Measurements from ENCODE around the gene DSG1. TPM values are rescaled to one million over a fixed set of nuclear protein-coding genes. Genes with fewer than 3 reads are reported as not detected.
"Not testable (repeated sequence)": the region's sequence is repeated elsewhere in the genome, so short reads cannot be mapped to it uniquely, and the experiment has no call there.

Gene DSG1
- total RNA-seq, 1 experiment from 2014 or later, result not detected

DNA sequence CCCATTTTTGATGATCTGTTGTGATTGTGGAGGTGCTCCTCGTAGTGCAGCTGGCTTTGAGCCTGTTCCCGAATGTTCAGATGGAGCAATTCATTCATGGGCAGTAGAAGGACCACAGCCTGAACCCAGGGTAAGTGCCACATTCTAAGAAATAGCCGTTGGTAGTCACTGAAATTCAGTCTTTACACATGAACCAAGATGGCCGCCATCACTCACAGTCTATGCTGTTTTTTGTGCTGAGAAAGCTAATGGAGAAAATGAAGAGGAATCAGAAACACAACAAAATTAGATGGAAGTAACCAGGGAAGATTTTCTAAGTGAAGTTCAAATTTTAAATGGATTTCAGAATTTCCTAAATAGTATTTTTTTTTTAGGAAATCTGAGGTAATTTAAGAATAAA is 25.5 kb downstream of the DSG1 start:
- DNase-seq (ENCODE audit: low read depth), result no peak

DNA sequence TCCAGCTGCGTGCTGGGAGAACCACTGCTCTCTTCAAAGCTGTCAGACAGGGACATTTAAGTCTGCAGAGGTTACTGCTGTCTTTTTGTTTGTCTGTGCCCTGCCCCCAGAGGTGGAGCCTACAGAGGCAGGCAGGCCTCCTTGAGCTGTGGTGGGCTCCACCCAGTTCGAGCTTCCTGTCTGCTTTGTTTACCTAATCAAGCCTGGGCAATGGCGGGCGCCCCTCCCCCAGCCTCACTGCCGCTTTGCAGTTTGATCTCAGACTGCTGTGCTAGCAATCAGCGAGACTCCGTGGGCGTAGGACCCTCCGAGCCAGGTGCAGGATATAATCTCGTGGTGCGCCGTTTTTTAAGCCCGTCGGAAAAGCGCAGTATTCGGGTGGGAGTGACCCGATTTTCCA is 35.4 kb downstream of the DSG1 start:
- DNase-seq (ENCODE audit: low read depth), result not testable (repeated sequence)

- DNase-seq (ENCODE audit: low read depth), result no peak
These were observed 37.0 kb downstream of the DSG1 start for GRCh38 chr18:31354990-31355389.

- DNase-seq (ENCODE audit: low read depth), result no peak
These were observed 38.1 kb downstream of the DSG1 start for GRCh38 chr18:31356025-31356424.

DNA sequence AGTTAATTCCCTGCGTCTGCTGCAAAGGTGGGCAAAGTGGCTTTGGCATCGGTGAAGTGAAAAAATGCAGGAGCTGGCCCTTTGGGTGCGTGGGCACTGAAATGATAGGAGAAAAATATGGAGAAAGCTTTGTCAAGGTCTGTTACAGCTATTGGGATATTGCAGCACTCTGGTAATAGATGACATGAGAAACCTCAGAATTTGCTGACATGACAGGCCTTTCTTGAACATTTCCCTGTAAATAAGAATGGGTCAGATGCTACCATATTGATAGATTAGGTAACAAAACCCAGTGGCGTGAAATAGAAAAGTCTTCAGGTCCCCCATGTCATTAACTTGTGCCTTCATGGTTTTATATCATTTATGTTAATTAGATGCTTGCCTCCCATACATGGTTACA is 46.2 kb downstream of the DSG1 start:
- DNase-seq (ENCODE audit: low read depth), result no peak

- no peak for DNase-seq (ENCODE audit: low read depth)
These were observed 51.5 kb downstream of the DSG1 start for GRCh38 chr18:31369478-31369877.

DNA sequence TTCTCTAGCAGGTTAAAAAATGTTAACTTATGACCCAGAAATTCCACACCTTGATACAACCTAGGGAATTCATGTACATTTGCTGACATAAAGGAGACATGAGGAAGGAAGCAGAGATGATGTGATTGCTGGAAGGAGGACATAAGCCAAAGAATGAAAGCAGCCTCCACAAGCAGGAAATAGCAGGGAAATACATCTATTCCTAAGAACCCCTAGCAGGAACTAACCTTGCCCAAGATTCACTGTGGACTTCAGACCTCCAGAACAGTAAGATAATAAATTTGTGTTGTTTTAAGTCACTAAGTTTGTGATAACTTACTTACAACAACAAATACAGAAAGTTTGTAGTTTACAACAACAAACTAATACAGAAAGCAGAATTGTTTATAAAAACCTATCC is 54.0 kb downstream of the DSG1 start:
- DNase-seq (ENCODE audit: low read depth), result no peak

GRCh38 chr18:31373641-31374040 is 55.7 kb downstream of the DSG1 start:
- no peak for DNase-seq (ENCODE audit: low read depth)

DNA sequence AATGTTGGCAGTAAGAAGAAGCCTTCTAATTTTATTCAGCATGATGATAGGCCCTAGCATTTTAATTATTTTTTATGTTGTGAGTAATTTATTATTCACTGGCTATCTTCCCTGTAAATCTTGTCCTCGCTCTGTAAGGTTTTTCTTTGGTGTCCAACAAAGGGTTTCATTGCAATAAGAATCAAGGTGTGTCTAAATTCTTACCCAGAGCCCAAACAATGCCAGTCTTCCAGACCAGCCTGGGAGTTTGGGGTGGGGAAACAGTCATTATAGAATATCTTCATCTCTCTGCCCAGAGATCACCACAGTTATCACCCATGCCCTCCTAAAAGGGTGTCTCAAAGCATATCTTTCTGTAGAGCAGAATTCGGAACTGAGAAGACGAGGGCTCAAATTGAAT is 58.5 kb downstream of the DSG1 start, which contains the start of gene DSG4:
TSS of gene DSG4 (plus strand) at position 301 of the 400 bp plus-strand sequence. CDS start 135 bp downstream, outside the sequence.
- DNase-seq (ENCODE audit: low read depth), result no peak

DNA sequence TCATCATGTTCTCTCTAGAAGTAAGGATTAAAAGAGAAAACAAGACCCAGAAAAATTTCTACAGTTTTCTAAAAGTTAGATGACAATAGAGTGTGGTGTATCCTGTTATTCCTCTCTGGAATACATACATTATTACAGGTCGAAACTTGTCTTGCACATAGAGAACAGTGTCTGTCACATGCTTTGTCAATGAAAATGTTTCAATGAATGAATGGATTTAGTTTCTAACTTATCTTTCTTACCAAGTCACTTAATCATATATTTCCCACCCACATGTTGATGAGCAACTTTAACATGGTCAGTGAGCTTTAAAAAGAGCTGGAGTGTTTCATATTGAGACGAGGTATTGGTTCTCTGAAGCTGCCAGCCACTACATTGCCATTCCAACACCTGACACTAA is 63.0 kb downstream of the DSG1 start:
- no peak for DNase-seq (ENCODE audit: low read depth)

GRCh38 chr18:31382107-31382506 is 64.1 kb downstream of the DSG1 start:
- DNase-seq (ENCODE audit: low read depth), result no peak

DNA sequence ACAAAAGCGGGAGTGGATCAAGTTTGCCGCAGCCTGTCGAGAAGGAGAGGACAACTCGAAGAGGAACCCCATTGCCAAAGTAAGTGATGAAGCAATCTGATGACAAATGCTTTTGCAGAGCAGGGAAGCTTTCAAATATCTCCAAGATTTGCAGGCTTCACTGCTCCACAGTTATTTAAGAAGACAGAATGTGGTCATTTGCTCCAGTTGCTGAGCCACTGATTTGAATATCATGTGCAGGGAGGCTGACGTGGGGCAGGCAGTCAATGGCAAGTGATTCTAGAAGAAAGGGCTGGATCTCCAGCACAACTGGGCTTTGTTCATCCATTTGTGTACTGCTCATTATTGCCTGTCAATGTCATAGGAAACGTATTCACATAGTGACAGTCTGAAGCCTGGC is 68.8 kb downstream of the DSG1 start:
- DNase-seq (ENCODE audit: low read depth), result no peak

DNA sequence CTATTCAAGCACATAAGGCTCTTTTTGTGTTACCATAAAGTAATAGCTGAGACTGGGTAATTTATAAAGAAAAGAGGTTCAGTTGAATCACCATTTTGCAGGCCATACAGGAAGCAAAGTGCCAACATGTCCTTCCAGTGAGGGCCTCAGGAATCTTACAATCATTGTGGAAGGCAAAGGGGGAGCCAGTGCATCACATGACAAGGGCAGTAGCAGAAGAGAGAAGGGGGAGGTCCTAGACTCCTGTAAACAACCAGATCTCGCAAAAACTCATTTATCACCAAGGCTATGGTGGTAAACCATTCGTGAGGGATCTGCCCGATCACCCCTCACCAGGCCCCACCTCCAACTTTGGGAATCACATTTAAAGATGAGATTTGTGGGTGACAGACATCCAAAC is 75.3 kb downstream of the DSG1 start:
- no peak for DNase-seq (ENCODE audit: low read depth)

- no peak for DNase-seq (ENCODE audit: low read depth)
These were observed 79.0 kb downstream of the DSG1 start for GRCh38 chr18:31396796-31397612.

DNA sequence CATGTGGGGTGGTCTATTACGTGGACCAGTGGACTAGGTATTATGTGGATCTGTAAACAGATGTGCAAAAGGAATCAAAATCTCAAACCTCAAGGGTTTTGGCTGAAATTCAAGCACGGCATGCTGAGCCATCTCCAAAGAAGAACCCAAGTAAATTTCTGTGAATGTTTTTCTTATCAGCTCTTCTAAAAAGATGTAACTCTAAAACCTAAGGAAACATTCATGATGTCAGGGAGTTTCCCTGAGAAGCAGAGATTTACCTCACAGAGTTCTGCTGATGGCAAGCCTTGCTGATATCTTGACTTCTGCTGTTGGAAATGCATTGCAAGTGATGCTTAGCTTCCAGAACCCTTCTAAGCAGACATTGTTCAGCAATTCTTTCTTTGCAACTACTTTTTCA is 80.2 kb downstream of the DSG1 start:
- DNase-seq (ENCODE audit: low read depth), result no peak

GRCh38 chr18:31399306-31400032 is 81.5 kb downstream of the DSG1 start:
- DNase-seq (ENCODE audit: low read depth), result peak; percentile 61

DNA sequence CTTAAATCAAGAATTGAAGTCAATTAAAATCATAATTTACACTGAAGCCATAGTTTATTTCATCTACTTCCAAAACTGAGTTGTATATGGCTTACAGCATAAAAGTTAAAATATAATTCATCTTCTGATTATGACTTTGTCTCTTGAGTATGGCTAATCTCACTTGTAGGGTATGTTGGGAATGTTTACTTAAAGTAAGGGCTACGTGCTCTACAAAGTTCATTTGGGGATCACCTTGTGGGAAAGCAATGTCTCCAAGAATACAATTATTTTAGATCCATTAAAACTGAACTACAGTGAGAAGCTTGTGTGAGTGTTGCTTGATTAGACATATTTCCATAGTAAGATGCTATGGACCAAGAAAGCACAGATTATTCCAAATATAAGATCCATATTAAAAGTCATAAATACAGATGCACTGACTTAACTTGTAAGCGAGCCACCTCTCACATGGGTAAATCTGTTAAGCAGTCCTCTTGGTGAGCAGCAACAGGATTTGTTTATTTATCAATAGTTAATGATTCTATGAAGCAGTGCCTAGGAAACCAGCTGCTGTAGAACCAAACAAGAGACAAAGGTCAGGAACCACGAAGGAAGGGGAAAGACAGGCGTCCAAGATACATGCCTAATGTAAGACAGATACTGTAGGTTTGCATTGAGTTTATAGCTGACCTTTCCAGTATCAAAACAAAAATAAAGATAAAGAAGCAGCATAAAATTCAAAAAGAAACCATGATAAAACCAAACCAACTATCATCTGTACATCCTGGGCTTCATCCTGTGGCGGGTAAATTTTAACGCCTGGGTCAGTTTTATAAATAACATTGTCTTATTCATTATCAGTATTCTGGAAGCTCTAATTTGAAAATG is 83.4 kb downstream of the DSG1 start:
- DNase-seq (ENCODE audit: low read depth), result no peak

DNA sequence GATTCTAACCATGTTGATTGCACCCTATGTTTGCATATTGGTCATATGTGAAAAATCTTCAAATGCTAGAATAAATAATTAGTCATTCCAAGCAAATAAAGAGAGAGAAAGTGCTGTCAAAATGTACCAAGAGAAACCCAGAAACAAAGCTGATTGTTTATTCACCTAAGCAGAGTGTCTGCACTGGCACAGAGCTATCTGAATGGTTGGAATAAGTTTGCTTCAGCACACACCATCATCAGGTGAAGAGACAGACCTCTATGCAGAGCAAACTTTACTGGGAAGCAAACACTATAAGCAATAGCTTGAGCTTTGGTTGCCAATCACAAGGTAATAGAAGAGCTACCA is 84.0 kb downstream of the DSG1 start:
- no peak for DNase-seq (ENCODE audit: low read depth)

DNA sequence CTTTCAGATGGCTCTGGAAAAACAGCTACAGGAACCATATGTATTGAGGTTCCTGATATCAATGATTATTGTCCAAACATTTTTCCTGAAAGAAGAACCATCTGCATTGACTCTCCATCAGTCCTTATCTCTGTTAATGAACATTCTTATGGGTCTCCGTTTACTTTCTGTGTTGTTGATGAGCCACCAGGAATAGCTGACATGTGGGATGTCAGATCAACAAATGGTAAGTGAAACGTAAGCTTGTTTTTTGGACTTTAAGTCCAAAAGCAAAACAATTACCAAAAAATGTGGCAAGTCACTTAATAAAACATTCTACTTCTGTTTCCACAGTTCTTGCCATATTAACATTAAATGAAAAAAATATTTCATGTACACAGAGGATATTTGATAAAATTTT is 85.4 kb downstream of the DSG1 start:
- no peak for DNase-seq (ENCODE audit: low read depth)
